HG02852 (cell line): Measurements from ENCODE around the gene PCGF6.

Experiments used
- ATAC-seq: cut with Tn5 transposase; IDR thresholded peaks from one replicate; pipeline ENCODE4 v1.9.1; 2021; ENCODE audit warnings: mild to moderate bottlenecking, moderate library complexity; ENCODE audit not compliant: unreplicated experiment

PCGF6 gene

DNA sequence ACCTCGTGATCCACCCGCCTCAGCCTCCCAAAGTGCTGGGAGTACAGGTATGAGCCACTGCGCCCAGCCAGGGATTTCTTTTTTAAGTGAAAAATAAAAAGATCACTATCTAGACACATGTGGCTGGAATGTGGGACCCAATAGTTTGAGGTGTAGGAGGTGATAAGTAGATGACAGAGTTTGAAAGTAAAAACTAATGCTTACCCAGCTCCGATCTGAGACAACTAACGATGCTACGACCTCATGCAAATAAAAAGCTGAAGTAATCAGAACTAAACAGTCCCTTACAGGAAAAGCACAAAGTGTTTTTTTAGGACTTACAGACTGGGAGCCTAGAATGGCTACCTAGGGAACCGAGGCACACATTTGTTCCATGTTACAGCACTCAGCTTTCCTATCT lies 23.0 kb downstream of the PCGF6 start:
- no peak for ATAC-seq

GRCh38 chr10:103316087-103316486 lies 34.9 kb downstream of the PCGF6 start:
- no peak for ATAC-seq

GRCh38 chr10:103310197-103310596 lies 40.7 kb downstream of the PCGF6 start:
- ATAC-seq, result no peak

GRCh38 chr10:103307594-103307993 lies 43.3 kb downstream of the PCGF6 start:
- ATAC-seq, result no peak

GRCh38 chr10:103295374-103296015 lies 55.4 kb downstream of the PCGF6 start:
- no peak for ATAC-seq

GRCh38 chr10:103291588-103291987 lies 59.4 kb downstream of the PCGF6 start:
- no peak for ATAC-seq

DNA sequence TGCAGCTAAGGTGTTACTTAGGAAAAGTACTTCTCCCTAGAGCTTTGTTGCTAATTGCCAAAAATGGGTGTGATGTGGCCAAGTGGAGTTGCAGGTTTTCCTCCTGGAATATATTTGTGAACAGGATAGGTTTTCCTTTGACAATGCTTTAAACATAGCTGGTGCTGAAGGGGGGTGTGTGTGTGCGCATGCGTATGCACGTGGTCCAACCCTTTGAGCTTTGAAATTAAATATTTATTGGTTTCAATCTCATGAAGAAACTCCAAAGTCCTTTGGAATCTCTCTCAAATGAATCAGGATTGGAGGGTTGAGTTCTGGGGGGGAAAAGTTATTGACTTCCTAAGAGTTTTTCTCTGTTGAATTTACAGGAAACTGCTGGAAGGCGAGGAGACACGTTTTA lies 62.9 kb downstream of the PCGF6 start:
- no peak for ATAC-seq

DNA sequence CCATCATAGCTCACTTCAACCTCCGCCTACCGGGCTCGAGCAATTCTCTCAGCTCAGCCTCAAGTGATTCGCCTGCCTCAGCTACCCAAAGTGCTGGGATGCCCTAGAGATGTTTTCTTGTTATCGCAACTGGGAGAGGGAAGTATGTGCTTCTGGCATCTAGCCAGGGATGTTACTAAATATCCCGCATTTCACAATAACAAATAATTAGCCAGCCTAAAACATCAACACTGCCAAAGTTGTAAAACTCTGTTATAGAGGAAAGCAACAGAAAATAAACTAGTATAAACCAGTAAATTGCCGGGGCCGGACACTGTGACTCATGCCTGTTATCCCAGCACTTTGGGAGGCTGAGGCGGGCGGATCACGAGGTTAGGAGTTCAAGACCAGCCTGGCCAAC lies 66.8 kb downstream of the PCGF6 start:
- ATAC-seq, result no peak

DNA sequence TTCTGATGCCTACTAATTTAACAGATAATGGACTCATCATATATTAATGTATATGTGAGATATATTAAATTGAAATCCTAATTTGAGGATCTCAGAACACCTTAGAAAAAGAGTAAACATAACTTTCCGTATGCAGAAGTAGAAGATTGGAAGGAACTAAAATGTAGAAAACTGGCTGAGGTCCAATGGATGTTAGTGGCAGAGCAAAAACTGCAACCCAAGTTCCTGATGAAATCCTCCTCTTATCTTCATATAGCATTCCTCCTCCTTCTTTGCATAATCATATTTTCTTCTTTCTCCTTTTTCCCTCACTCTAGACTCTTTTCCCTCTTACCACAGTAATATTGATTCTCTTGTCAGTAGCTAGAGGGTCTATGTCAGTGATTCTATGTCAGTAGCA lies 68.0 kb downstream of the PCGF6 start:
- no peak for ATAC-seq

DNA sequence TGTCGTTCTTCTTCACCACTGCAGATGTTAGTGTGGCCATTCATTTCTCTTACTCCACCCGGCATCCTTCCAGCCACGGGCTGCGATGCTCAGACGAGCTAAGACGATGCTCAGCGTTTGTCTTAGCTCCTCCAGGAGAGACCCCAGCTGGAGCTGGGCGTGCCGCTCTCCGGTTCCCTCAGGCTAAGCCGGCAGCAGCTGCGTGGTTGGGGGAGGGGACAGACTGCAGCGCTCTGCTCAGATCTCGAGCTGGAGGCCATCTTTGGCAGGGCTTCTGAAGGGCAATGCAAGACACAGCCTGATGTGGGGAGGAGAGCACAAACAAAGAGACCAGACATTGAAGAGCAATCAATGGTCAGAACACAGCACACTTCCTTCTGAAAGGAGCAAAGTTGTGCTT lies 69.2 kb downstream of the PCGF6 start:
- no peak for ATAC-seq

DNA sequence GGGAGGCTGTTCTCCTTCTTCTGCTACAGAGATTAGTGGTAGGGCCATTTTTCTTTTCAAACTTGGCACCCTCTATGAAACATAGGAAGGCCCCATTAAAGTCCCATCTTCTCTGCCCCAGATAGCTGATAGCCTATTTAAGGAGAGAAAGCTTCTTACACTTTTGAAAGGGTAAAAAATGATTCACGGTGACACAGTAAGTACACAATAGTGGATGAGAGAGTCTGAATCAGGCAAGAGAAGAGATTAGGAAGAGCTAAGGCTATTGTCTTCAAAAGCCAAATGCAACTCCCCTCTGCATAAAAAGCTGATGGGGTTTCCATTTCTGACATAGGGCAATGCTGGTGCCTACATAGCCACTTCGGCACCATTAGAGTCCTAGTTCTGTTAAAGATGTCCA lies 70.4 kb downstream of the PCGF6 start:
- no peak for ATAC-seq

DNA sequence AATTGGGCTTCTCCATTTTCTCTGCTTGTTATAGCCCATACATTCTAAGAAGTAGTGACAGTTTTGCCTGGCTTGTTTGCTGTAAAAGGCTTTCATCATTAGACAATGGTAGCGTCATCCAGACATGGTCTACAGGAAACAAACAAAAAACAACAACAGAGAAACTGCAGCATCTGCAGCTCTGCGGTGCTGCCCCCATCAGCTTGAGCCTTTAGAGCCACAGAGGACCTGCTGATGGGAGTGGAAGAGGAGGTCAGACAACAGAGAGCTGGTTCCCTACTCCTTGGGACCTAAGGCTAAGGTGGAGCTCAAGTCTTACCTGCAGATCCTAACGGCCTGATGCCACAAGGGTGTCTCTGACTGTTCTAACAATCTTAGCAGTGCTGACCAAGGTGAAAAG lies 70.9 kb downstream of the PCGF6 start:
- no peak for ATAC-seq

GRCh38 chr10:103278862-103279298 lies 72.1 kb downstream of the PCGF6 start:
- ATAC-seq, result no peak

DNA sequence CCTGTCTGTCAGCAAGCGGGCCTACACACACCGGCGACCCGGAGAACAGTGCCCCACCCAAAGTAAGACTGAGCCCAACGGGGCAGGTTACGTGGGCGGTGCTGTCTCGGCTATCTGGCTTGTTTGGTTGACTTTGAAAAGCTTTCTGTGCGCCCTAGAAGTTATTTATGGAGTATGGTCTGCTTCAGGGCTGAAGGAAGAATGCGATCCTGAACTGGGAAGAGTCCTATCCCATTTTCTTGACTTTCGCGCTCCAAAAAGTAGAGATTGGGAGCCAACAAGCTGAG lies 72.5 kb downstream of the PCGF6 start:
- no peak for ATAC-seq

DNA sequence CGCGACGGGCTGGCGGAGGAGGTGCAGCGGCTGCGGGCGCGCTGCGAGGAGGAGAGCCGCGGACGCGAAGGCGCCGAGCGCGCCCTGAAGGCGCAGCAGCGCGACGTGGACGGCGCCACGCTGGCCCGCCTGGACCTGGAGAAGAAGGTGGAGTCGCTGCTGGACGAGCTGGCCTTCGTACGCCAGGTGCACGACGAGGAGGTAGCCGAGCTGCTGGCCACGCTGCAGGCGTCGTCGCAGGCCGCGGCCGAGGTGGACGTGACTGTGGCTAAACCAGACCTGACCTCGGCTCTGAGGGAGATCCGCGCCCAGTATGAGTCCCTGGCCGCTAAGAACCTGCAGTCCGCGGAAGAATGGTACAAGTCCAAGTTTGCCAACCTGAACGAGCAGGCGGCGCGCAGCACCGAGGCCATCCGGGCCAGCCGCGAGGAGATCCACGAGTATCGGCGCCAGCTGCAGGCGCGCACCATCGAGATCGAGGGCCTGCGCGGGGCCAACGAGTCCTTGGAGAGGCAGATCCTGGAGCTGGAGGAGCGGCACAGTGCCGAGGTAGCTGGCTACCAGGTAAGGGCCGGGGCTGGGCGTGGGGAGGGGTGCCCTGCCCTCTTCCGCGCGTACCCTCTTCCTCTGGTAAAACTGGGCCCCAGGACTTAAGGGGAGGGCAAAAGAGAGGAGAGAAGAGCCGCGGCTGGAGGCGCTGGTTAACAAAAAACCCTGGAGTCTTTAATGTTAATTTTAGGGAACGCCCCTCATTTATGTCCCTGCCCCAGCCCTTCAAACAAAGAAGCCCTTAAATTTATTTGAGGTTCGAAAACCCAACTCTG lies 73.0 kb downstream of the PCGF6 start:
- no peak for ATAC-seq

DNA sequence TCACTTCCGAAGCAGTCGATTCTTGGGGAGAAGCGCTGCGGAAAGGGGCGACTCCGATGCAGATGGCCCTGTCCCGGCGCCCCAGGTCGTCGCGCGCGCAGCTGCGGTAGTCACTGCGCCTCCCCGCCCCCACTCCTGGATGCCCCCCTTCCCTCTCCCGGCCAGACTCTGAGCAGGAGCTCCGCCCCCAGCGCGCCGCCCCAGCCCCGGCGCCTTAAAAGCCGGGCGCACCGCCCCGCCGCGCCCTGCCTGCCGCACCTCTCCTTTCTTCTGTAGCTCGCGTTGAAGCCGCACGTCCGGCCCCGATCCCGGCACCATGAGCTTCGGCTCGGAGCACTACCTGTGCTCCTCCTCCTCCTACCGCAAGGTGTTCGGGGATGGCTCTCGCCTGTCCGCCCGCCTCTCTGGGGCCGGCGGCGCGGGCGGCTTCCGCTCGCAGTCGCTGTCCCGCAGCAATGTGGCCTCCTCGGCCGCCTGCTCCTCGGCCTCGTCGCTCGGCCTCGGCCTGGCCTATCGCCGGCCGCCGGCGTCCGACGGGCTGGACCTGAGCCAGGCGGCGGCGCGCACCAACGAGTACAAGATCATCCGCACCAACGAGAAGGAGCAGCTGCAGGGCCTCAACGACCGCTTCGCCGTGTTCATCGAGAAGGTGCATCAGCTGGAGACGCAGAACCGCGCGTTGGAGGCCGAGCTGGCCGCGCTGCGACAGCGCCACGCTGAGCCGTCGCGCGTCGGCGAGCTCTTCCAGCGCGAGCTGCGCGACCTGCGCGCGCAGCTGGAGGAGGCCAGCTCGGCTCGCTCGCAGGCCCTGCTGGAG lies 73.8 kb downstream of the PCGF6 start, which contains the start of gene INA:
Gene INA, plus strand, starts transcription at position 243 of the 817 bp plus-strand sequence. Its CDS starts 74 bp downstream, at position 317.
- no peak for ATAC-seq

GRCh38 chr10:103276251-103276895 lies 74.6 kb downstream of the PCGF6 start:
- ATAC-seq, result no peak

DNA sequence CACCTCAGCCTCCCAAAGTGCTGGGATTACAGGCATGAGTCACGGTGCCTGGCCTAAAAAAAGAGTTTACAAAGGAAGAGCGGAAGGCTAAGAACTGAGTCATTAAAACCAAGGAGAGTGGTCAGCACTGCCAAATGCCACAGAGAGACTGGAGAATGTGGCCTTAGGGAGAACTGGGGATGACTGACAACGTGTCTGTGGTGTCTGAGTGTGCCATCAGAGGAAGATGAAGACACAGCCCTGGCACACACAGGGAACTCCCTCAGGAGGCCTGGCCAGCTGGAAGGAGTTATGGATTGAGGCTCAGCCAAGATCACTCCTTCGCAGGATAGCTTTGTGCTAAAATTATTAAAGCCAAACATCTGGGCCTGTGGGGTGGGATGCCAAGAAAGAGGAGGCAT lies 77.9 kb downstream of the PCGF6 start:
- no peak for ATAC-seq

DNA sequence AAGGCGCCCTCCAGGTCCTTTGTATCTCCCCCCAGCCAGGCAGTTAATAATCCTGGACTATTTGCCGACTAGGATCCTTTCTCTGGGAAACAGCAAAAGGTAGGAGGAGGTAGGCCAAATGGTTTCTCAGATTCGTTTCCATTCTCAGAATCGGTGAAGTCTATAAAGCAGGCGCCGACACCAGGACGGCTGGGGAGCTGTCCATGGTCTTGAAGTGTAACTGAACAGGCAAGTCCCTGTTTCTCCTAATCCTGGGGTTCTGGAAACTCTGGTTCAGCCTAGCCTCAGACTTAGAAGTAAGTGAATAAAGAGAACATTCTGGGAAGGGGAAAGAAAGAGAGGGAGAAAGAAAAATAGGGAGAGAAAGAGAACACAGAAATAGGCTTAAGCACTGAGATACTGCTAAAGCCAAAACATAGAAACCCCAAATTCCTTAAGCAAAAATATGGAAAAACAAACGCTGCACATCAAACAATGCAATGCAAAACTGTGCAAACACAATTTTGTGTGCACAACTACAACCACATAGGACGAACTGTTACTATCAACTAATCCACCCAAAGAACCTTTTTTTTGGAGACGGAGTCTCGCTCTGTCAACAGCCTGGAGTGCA lies 85.1 kb downstream of the PCGF6 start:
- no peak for ATAC-seq

DNA sequence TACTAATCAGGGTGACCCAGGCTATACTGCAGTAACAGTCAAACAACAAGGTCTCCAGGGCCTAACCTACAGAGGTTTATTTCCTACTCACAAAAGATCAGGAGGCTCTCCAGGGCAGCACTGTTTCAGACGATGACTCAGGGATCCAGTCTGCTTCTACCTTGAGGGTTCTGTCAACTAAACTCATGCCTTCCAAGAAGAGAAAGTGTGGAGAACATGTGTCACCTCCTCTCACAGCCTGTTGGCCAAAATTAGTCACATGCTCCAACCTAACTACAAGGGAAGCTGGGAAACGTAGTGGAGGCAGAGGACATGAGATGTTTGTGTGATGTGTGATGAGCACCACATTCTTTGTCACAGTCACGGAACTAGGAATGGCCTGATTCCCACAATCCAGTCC lies 88.7 kb downstream of the PCGF6 start:
- ATAC-seq, result no peak

- no peak for ATAC-seq
These were observed 91.0 kb downstream of the PCGF6 start for GRCh38 chr10:103259989-103260388.
